VCaP (cell line): ENCODE data around the gene NNMT.

ENCODE experiments used
- H3K27ac ChIP-seq: fragments of 450-650 bp; 2 replicates; pipeline ENCODE4 v1.5.1; 2017
- CTCF ChIP-seq: fragments of 450-650 bp; conservative IDR thresholded peaks from 2 replicates; pipeline ENCODE4 v1.5.1; 2017; ENCODE audit warnings: mild to moderate bottlenecking, moderate library complexity

Gene NNMT

GRCh38 chr11:114264381-114264780, 31.8 kb upstream of the NNMT start:
- TF ChIP-seq CTCF = no peak
- H3K27ac ChIP-seq = no peak overlapping the region

GRCh38 chr11:114265122-114265878, 30.9 kb upstream of the NNMT start:
- no peak overlapping the region for H3K27ac ChIP-seq
- no peak for TF ChIP-seq CTCF

GRCh38 chr11:114269498-114269897, 26.7 kb upstream of the NNMT start:
- no peak overlapping the region for H3K27ac ChIP-seq
- no peak for TF ChIP-seq CTCF

GRCh38 chr11:114270531-114271270, 25.5 kb upstream of the NNMT start:
- H3K27ac ChIP-seq = no peak overlapping the region
- no peak for TF ChIP-seq CTCF

GRCh38 chr11:114271316-114271715, 24.9 kb upstream of the NNMT start:
- no peak for TF ChIP-seq CTCF
- no peak overlapping the region for H3K27ac ChIP-seq

- H3K27ac ChIP-seq = no peak overlapping the region
- TF ChIP-seq CTCF = no peak
Observed at GRCh38 chr11:114272311-114272710, 23.9 kb upstream of the NNMT start.

- no peak for TF ChIP-seq CTCF
- H3K27ac ChIP-seq = no peak overlapping the region
Observed at GRCh38 chr11:114273071-114273470, 23.1 kb upstream of the NNMT start.
